Measurements from ENCODE around the gene TMEM44.

GRCh38 chr3:194632809-194633348 is 340 bp downstream of the TMEM44 start:
- TF ChIP-seq CTCF (IDR thresholded peaks at IDR 0.05; ENCODE audit: low read depth, low read length) (no peak), EZH2phosphoT487 (IDR thresholded peaks at IDR 0.05; ENCODE audit: low read depth) (no peak)
